Posterior cingulate gyrus (tissue), 11 donors: ENCODE data around the gene GMPR.
"Not testable (repeated sequence)": the region's sequence is repeated elsewhere in the genome, so short reads cannot be mapped to it uniquely, and the experiment has no call there.

Source experiments
- DNase-seq, 10 donors: peaks; one replicate each; pipeline versions ENCODE4 v3.0.0 to v3.0.0-alpha.2; 2020 to 2021; ENCODE audit warnings: mixed read lengths in 3 of 10
- intact Hi-C: fragments of 100-400 bp; cut with DNase I; formaldehyde crosslinking; loops from one replicate; pipeline ENCODE4 v1.15.1; 2023

The GMPR gene

GRCh38 chr6:16224409-16224808, 14.0 kb upstream of the GMPR start:
- DNase-seq = no peak
- intact Hi-C loops = no loop called here

- DNase-seq, intact Hi-C loops: not testable (repeated sequence)
Observed at GRCh38 chr6:16225062-16225731, 13.2 kb upstream of the GMPR start.

GRCh38 chr6:16226117-16227047, 12.0 kb upstream of the GMPR start:
- DNase-seq, intact Hi-C loops: not testable (repeated sequence)

- intact Hi-C loops = no loop called here
- DNase-seq = no peak
Observed at GRCh38 chr6:16227048-16227562, 11.3 kb upstream of the GMPR start.

GRCh38 chr6:16227605-16228004, 10.8 kb upstream of the GMPR start:
- intact Hi-C loops = no loop called here

GRCh38 chr6:16228043-16228442, 10.3 kb upstream of the GMPR start:
- DNase-seq = no peak
- intact Hi-C loops = no loop called here

More at GRCh38 chr6:16227605-16228004, 10.8 kb upstream of the GMPR start:
- no peak for DNase-seq

GRCh38 chr6:16228709-16229665, 9.4 kb upstream of the GMPR start:
- intact Hi-C loops = no loop called here
- DNase-seq = no peak

- intact Hi-C loops = no loop called here
- DNase-seq = no peak
Observed at GRCh38 chr6:16229700-16230099, 8.7 kb upstream of the GMPR start.

GRCh38 chr6:16230953-16231352, 7.4 kb upstream of the GMPR start:
- intact Hi-C loops = no loop called here
- DNase-seq = no peak

- intact Hi-C loops = no loop called here
- no peak for DNase-seq
Observed at GRCh38 chr6:16232086-16232485, 6.3 kb upstream of the GMPR start.

- DNase-seq = no peak
- intact Hi-C loops = no loop called here
Observed at GRCh38 chr6:16236009-16236501, 2.3 kb upstream of the GMPR start.

GRCh38 chr6:16236631-16237199, 1.7 kb upstream of the GMPR start:
- DNase-seq = no peak
- intact Hi-C loops = no loop called here

GRCh38 chr6:16237242-16237641, 1.1 kb upstream of the GMPR start:
- DNase-seq = no peak
- intact Hi-C loops = no loop called here

GRCh38 chr6:16238963-16239797, 793 bp downstream of the GMPR start:
- peak; percentile 61 to 95 (median 72) for DNase-seq
- intact Hi-C loops = no loop called here

- intact Hi-C loops = no loop called here
- no peak for DNase-seq
Observed at GRCh38 chr6:16239798-16240123, 1.4 kb downstream of the GMPR start.

- no peak for DNase-seq
- intact Hi-C loops = no loop called here
Observed at GRCh38 chr6:16240589-16241320, 2.4 kb downstream of the GMPR start.

GRCh38 chr6:16241321-16241689, 2.9 kb downstream of the GMPR start:
- intact Hi-C loops = no loop called here
- DNase-seq = no peak

GRCh38 chr6:16243055-16243454, 4.7 kb downstream of the GMPR start:
- peak in 2 of 10 donors; percentile 22 to 88 for DNase-seq
- intact Hi-C loops = no loop called here

- no peak for DNase-seq
- intact Hi-C loops = no loop called here
Observed at GRCh38 chr6:16243664-16244063, 5.3 kb downstream of the GMPR start.
